Liver (tissue), 9 donors: ENCODE measurements around the gene KANTR. TPM values are rescaled to one million over a fixed set of nuclear protein-coding genes. Genes with fewer than 3 reads are reported as not detected.

ENCODE experiments used
- DNase-seq: peaks from one replicate; pipeline ENCODE4 v3.0.0-alpha.2; 2017; ENCODE audit warnings: low spot score
- H3K27ac ChIP-seq, 2 donors: one replicate each; pipeline ENCODE4 v1.7.0; 2013; ENCODE audit warnings: inconsistent platforms in 2 of 2, low read length in 2 of 2, control low read depth in 1 of 2, low read depth in 1 of 2, mild to moderate bottlenecking in 1 of 2
- H3K27me3 ChIP-seq, 4 donors: one replicate each; pipeline versions ENCODE4 v1.6.1 to v1.7.0; 2013; ENCODE audit warnings: low read length in 3 of 4, inconsistent platforms in 1 of 4, mild to moderate bottlenecking in 1 of 4, moderate library complexity in 1 of 4; ENCODE audit not compliant: control insufficient read depth in 4 of 4, insufficient read depth in 4 of 4
- H3K36me3 ChIP-seq, 4 donors: one replicate each; pipeline versions ENCODE4 v1.6.1 to v1.7.0; 2013; ENCODE audit warnings: low read length in 3 of 4, mild to moderate bottlenecking in 3 of 4, low read depth in 1 of 4, moderate library complexity in 1 of 4; ENCODE audit not compliant: control insufficient read depth in 4 of 4, insufficient read depth in 3 of 4
- H3K4me1 ChIP-seq, 4 donors: one replicate each; pipeline versions ENCODE4 v1.6.1 to v1.7.0; 2013; ENCODE audit warnings: low read length in 3 of 4, mild to moderate bottlenecking in 3 of 4, moderate library complexity in 1 of 4; ENCODE audit not compliant: control insufficient read depth in 4 of 4, insufficient read depth in 4 of 4
- H3K4me3 ChIP-seq, 3 donors: one replicate each; pipeline versions ENCODE4 v1.6.1 to v1.7.0; 2013; ENCODE audit warnings: low read length in 3 of 3, control low read depth in 1 of 3, low read depth in 1 of 3, mild to moderate bottlenecking in 1 of 3
- H3K9ac ChIP-seq, 2 donors: one replicate each; pipeline ENCODE4 v1.7.0; 2013; ENCODE audit warnings: low read length in 2 of 2, mild to moderate bottlenecking in 2 of 2, moderate library complexity in 2 of 2, control low read depth in 1 of 2, low read depth in 1 of 2
- H3K9me3 ChIP-seq, 4 donors: one replicate each; pipeline versions ENCODE4 v1.6.1 to v1.7.0; 2013; ENCODE audit warnings: low read length in 3 of 4; ENCODE audit not compliant: control insufficient read depth in 4 of 4
- EGR1 ChIP-seq, 2 donors: IDR thresholded peaks; 2 replicates each; pipeline ENCODE4 v1.6.1; 2016 to 2018; ENCODE audit warnings: antibody characterized with exemption in 2 of 2, low read depth in 2 of 2
- FOXA1 ChIP-seq: IDR thresholded peaks from 2 replicates; pipeline ENCODE4 v1.6.1; 2016; ENCODE audit warnings: antibody characterized with exemption
- FOXA2 ChIP-seq: IDR thresholded peaks from 2 replicates; pipeline ENCODE4 v1.6.1; 2016; ENCODE audit warnings: antibody characterized with exemption
- GABPA ChIP-seq, 2 donors: IDR thresholded peaks in 1 of 2; conservative IDR thresholded peaks in 1 of 2; 2 replicates each; pipeline ENCODE4 v1.6.1; 2016; ENCODE audit warnings: antibody characterized with exemption in 2 of 2, mild to moderate bottlenecking in 1 of 2, moderate library complexity in 1 of 2
- HNF4A ChIP-seq, 2 donors: conservative IDR thresholded peaks; 2 replicates each; pipeline ENCODE4 v1.6.1; 2016; ENCODE audit warnings: antibody characterized with exemption in 2 of 2, mild to moderate bottlenecking in 2 of 2
- HNF4G ChIP-seq: IDR thresholded peaks from 2 replicates; pipeline ENCODE4 v1.6.1; 2016; ENCODE audit warnings: antibody characterized with exemption
- JUND ChIP-seq, 2 donors: IDR thresholded peaks; 2 replicates each; pipeline ENCODE4 v1.6.1; 2016; ENCODE audit warnings: antibody characterized with exemption in 2 of 2
- NR2F2 ChIP-seq: IDR thresholded peaks from 2 replicates; pipeline ENCODE4 v1.6.1; 2016; ENCODE audit warnings: antibody characterized with exemption
- RAD21 ChIP-seq, 2 donors: IDR thresholded peaks; 2 replicates each; pipeline ENCODE4 v1.6.1; 2016; ENCODE audit warnings: antibody characterized with exemption in 2 of 2, mild to moderate bottlenecking in 2 of 2
- RXRA ChIP-seq, 2 donors: IDR thresholded peaks; 2 replicates each; pipeline ENCODE4 v1.6.1; 2017 to 2018; ENCODE audit warnings: antibody characterized with exemption in 2 of 2, mild to moderate bottlenecking in 1 of 2
- SP1 ChIP-seq: IDR thresholded peaks from 2 replicates; pipeline ENCODE4 v1.6.1; 2018; ENCODE audit warnings: antibody characterized with exemption, mild to moderate bottlenecking
- TAF1 ChIP-seq: conservative IDR thresholded peaks from 2 replicates; pipeline ENCODE4 v1.6.1; 2016; ENCODE audit warnings: antibody characterized with exemption, mild to moderate bottlenecking
- YY1 ChIP-seq: IDR thresholded peaks from 2 replicates; pipeline ENCODE4 v1.6.1; 2016; ENCODE audit warnings: antibody characterized with exemption, mild to moderate bottlenecking
- WGBS: extraction: QIAGEN DNeasy Blood & Tissue Kit; methylation state at CpG from one replicate; pipeline ENCODE4 v1.1.7; 2013; 5-methylcytosine and 5-hydroxymethylcytosine counted together
- polyA plus RNA-seq, 2 donors: library from polyadenylated mRNA; stranded (reverse) in 1 of 2; unstranded in 1 of 2; fragments of 200-250 nt in 1 of 2; fragments of >200 nt in 1 of 2; fragmentation: Nextera tagmentation in 1 of 2; extraction: Ambion mirVana in 1 of 2; gene quantifications; one replicate each; pipeline versions ENCODE4 v1.2.1 to v1.2.3, GENCODE V29; 2013 to 2015
- total RNA-seq, 2 donors: library from RNA; depleted of rRNA; stranded (reverse); fragments of >200 nt; gene quantifications; one replicate each; pipeline ENCODE4 v1.2.3, GENCODE V29; 2014
- TF ChIP-seq, protein P1 (sequence below): fragments of 150-350 bp; IDR thresholded peaks from 2 replicates; pipeline ENCODE4 v1.5.1; 2017; ENCODE audit warnings: improper control_type of control experiment, low read depth, low read length; ENCODE audit not compliant: missing input control
- TF ChIP-seq, protein P2 (sequence below): IDR thresholded peaks from 2 replicates; pipeline ENCODE4 v1.6.1; 2016; ENCODE audit warnings: antibody characterized with exemption, mild to moderate bottlenecking
- donor health status: healthy.
- donor health status: healthy.
- donor health status: healthy.
- donor health status: healthy.
- donor health status: healthy.

The KANTR gene
- total and polyA plus RNA-seq, 4 donors = 0.44 to 13.6 (median 4.7) TPM

DNA sequence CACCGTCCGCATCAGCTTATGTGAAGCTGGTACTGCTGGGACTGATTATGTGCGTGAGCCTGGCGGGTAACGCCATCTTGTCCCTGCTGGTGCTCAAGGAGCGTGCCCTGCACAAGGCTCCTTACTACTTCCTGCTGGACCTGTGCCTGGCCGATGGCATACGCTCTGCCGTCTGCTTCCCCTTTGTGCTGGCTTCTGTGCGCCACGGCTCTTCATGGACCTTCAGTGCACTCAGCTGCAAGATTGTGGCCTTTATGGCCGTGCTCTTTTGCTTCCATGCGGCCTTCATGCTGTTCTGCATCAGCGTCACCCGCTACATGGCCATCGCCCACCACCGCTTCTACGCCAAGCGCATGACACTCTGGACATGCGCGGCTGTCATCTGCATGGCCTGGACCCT lies 17.3 kb upstream of the KANTR start:
- Histone ChIP-seq H3K4me3 (no peak overlapping the region), H3K27me3 (no peaks in the 10 kb centered on the region), H3K9ac (no peak overlapping the region), H3K36me3 (no peaks in the 10 kb centered on the region), H3K27ac (no peak overlapping the region), H3K9me3 (peaks cover 0 to 2% (median 0%) of the 10 kb centered on the region in 4 donors), H3K4me1 (peaks cover 2 to 8% (median 4%) of the 10 kb centered on the region in 4 donors)
- TF ChIP-seq GABPA (IDR thresholded peaks at IDR 0.05 in 1 of 2, conservative IDR thresholded peaks at IDR 0.05 in 1 of 2) = no peak
- TF ChIP-seq HNF4A (conservative IDR thresholded peaks at IDR 0.05) = no peak
- no peak for TF ChIP-seq YY1
- TF ChIP-seq FOXA2 = no peak
- 95% methylated on average over 21 of the region's 21 CpGs for WGBS
- no peak for DNase-seq

DNA sequence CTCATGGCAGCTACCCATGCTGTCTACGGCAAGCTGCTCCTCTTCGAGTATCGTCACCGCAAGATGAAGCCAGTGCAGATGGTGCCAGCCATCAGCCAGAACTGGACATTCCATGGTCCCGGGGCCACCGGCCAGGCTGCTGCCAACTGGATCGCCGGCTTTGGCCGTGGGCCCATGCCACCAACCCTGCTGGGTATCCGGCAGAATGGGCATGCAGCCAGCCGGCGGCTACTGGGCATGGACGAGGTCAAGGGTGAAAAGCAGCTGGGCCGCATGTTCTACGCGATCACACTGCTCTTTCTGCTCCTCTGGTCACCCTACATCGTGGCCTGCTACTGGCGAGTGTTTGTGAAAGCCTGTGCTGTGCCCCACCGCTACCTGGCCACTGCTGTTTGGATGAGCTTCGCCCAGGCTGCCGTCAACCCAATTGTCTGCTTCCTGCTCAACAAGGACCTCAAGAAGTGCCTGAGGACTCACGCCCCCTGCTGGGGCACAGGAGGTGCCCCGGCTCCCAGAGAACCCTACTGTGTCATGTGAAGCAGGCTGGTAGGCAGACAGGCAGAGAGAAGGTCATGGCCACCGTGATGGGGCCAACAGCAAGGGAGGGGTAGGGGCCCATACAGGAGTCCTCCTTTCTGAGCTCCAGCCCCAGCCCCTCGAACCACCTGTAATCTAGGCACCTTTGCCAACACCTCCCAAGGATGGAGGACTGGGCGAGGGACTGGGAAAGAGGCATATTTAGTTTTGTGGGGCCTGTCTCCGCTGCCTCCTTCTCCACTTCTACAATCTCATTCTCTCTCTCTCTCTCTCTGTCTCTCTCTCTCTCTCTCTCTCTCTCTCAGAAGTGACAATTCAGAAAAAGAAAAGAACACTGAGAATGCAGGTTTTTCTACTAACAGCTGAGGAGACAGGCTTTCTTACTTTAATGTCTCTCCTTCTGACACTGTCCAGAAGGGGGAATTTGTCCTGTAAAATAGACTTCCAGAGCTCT lies 16.4 kb upstream of the KANTR start:
- Histone ChIP-seq H3K36me3 (no peaks in the 10 kb centered on the region), H3K9me3 (peaks cover 0 to 2% (median 0%) of the 10 kb centered on the region in 4 donors), H3K27ac (no peak overlapping the region), H3K27me3 (no peaks in the 10 kb centered on the region), H3K4me1 (no peaks in the 10 kb centered on the region), H3K9ac (no peak overlapping the region), H3K4me3 (no peak overlapping the region)
- no peak for DNase-seq
- 88% methylated on average over 27 of the region's 27 CpGs for WGBS
- no peak for TF ChIP-seq FOXA1
- TF ChIP-seq TAF1 = no peak
- TF ChIP-seq RAD21 (IDR thresholded peaks at IDR 0.05) = no peak
- no peak for TF ChIP-seq HNF4A (conservative IDR thresholded peaks at IDR 0.05)
- TF ChIP-seq, protein P1, sequence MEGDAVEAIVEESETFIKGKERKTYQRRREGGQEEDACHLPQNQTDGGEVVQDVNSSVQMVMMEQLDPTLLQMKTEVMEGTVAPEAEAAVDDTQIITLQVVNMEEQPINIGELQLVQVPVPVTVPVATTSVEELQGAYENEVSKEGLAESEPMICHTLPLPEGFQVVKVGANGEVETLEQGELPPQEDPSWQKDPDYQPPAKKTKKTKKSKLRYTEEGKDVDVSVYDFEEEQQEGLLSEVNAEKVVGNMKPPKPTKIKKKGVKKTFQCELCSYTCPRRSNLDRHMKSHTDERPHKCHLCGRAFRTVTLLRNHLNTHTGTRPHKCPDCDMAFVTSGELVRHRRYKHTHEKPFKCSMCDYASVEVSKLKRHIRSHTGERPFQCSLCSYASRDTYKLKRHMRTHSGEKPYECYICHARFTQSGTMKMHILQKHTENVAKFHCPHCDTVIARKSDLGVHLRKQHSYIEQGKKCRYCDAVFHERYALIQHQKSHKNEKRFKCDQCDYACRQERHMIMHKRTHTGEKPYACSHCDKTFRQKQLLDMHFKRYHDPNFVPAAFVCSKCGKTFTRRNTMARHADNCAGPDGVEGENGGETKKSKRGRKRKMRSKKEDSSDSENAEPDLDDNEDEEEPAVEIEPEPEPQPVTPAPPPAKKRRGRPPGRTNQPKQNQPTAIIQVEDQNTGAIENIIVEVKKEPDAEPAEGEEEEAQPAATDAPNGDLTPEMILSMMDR = no peak
- TF ChIP-seq HNF4G = no peak
- TF ChIP-seq JUND (IDR thresholded peaks at IDR 0.05) = no peak
- TF ChIP-seq GABPA (IDR thresholded peaks at IDR 0.05 in 1 of 2, conservative IDR thresholded peaks at IDR 0.05 in 1 of 2) = no peak
- TF ChIP-seq SP1 = no peak
- TF ChIP-seq YY1 = no peak
- TF ChIP-seq RXRA (IDR thresholded peaks at IDR 0.05) = no peak
- no peak for TF ChIP-seq NR2F2
- TF ChIP-seq, protein P2, sequence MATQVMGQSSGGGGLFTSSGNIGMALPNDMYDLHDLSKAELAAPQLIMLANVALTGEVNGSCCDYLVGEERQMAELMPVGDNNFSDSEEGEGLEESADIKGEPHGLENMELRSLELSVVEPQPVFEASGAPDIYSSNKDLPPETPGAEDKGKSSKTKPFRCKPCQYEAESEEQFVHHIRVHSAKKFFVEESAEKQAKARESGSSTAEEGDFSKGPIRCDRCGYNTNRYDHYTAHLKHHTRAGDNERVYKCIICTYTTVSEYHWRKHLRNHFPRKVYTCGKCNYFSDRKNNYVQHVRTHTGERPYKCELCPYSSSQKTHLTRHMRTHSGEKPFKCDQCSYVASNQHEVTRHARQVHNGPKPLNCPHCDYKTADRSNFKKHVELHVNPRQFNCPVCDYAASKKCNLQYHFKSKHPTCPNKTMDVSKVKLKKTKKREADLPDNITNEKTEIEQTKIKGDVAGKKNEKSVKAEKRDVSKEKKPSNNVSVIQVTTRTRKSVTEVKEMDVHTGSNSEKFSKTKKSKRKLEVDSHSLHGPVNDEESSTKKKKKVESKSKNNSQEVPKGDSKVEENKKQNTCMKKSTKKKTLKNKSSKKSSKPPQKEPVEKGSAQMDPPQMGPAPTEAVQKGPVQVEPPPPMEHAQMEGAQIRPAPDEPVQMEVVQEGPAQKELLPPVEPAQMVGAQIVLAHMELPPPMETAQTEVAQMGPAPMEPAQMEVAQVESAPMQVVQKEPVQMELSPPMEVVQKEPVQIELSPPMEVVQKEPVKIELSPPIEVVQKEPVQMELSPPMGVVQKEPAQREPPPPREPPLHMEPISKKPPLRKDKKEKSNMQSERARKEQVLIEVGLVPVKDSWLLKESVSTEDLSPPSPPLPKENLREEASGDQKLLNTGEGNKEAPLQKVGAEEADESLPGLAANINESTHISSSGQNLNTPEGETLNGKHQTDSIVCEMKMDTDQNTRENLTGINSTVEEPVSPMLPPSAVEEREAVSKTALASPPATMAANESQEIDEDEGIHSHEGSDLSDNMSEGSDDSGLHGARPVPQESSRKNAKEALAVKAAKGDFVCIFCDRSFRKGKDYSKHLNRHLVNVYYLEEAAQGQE = no peak
- TF ChIP-seq EGR1 (IDR thresholded peaks at IDR 0.05; ENCODE audit: low read depth in 2 of 2) = no peak
- TF ChIP-seq FOXA2 = no peak
